BLaER1 (cell line): ENCODE data around the gene HOXD4.

Source experiments
- H3K27ac ChIP-seq: shearing (Covaris generic); formaldehyde crosslinking; 2 replicates; pipeline ENCODE4 v1.8.1; 2022
- H3K27me3 ChIP-seq: shearing (Covaris generic); formaldehyde crosslinking; 2 replicates; pipeline ENCODE4 v1.8.1; 2022
- H3K36me3 ChIP-seq: shearing (Covaris generic); formaldehyde crosslinking; 2 replicates; pipeline ENCODE4 v1.8.1; 2022
- H3K4me1 ChIP-seq: shearing (Covaris generic); formaldehyde crosslinking; 2 replicates; pipeline ENCODE4 v1.8.1; 2022
- H3K4me2 ChIP-seq: shearing (Covaris generic); formaldehyde crosslinking; 2 replicates; pipeline ENCODE4 v1.8.1; 2022
- H3K4me3 ChIP-seq: shearing (Covaris generic); formaldehyde crosslinking; 2 replicates; pipeline ENCODE4 v1.8.1; 2022
- H3K9ac ChIP-seq: shearing (Covaris generic); formaldehyde crosslinking; 2 replicates; pipeline ENCODE4 v1.8.1; 2022
- H3K9me3 ChIP-seq: shearing (Covaris generic); formaldehyde crosslinking; 2 replicates; pipeline ENCODE4 v1.8.1; 2022
- H4K20me1 ChIP-seq: shearing (Covaris generic); formaldehyde crosslinking; 2 replicates; pipeline ENCODE4 v1.8.1; 2022
- Cebpa-rat ChIP-seq: shearing (Covaris generic); IDR thresholded peaks from 2 replicates; pipeline ENCODE4 v1.8.1; 2022

The HOXD4 gene

GRCh38 chr2:176121190-176122051, 29.9 kb upstream of the HOXD4 start:
- Histone ChIP-seq H3K27me3 (peaks cover 100% of the 10 kb centered on the region), H4K20me1 (peaks cover 96% of the 10 kb centered on the region), H3K9ac (no peak overlapping the region), H3K36me3 (no peaks in the 10 kb centered on the region), H3K27ac (no peak overlapping the region), H3K4me1 (no peaks in the 10 kb centered on the region), H3K4me3 (no peak overlapping the region; the same call in 1 of the 2 replicates), H3K4me2 (no peak overlapping the region), H3K9me3 (peaks cover 59% of the 10 kb centered on the region)
- no peak for TF ChIP-seq Cebpa-rat

GRCh38 chr2:176122052-176122682, 29.2 kb upstream of the HOXD4 start:
- TF ChIP-seq Cebpa-rat, result no peak
- Histone ChIP-seq H3K9me3 (peaks cover 52% of the 10 kb centered on the region), H3K4me2 (no peak overlapping the region), H3K9ac (no peak overlapping the region), H3K27ac (no peak overlapping the region), H4K20me1 (peaks cover 96% of the 10 kb centered on the region), H3K27me3 (peaks cover 100% of the 10 kb centered on the region), H3K4me1 (no peaks in the 10 kb centered on the region), H3K4me3 (peak overlapping the region; percentile 33; the same call in 1 of the 2 replicates), H3K36me3 (no peaks in the 10 kb centered on the region)

GRCh38 chr2:176122683-176123410, 28.5 kb upstream of the HOXD4 start, which contains the start of gene HOXD9:
Gene HOXD9 (plus strand): TSS chr2:176122719. CDS start chr2:176122769, 50 bp downstream.
- H3K27ac ChIP-seq, result no peak within 1 kb of the TSS
- peak within 1 kb of the TSS; percentile 33; the same call in 1 of the 2 replicates for H3K4me3 ChIP-seq
- H3K27me3 ChIP-seq, result peaks cover 100% of the 10 kb centered on the region
- peaks cover 96% of the 10 kb centered on the region for H4K20me1 ChIP-seq
- H3K4me2 ChIP-seq, result no peak within 1 kb of the TSS
- no peak within 1 kb of the TSS for H3K9ac ChIP-seq
- no peaks in the 10 kb centered on the region for H3K36me3 ChIP-seq
- H3K4me1 ChIP-seq, result no peaks in the 10 kb centered on the region
- H3K9me3 ChIP-seq, result peaks cover 45% of the 10 kb centered on the region
- no peak for TF ChIP-seq Cebpa-rat

- H3K4me3 ChIP-seq, result peak overlapping the region; percentile 33; the same call in 1 of the 2 replicates
Measured at GRCh38 chr2:176123411-176124109, 27.8 kb upstream of the HOXD4 start.

GRCh38 chr2:176124110-176124946, 27.0 kb upstream of the HOXD4 start:
- H3K27me3 ChIP-seq, result peaks cover 100% of the 10 kb centered on the region
- H3K9me3 ChIP-seq, result peaks cover 43% of the 10 kb centered on the region
- no peak overlapping the region for H3K4me3 ChIP-seq
- peaks cover 98% of the 10 kb centered on the region for H4K20me1 ChIP-seq
- H3K27ac ChIP-seq, result no peak overlapping the region
- TF ChIP-seq Cebpa-rat, result no peak
- peaks cover 12% of the 10 kb centered on the region for H3K4me1 ChIP-seq
- H3K36me3 ChIP-seq, result no peaks in the 10 kb centered on the region
- H3K9ac ChIP-seq, result no peak overlapping the region
- H3K4me2 ChIP-seq, result no peak overlapping the region

More at GRCh38 chr2:176123411-176124109, 27.8 kb upstream of the HOXD4 start:
- H3K9ac ChIP-seq, result no peak overlapping the region
- H3K9me3 ChIP-seq, result peaks cover 38% of the 10 kb centered on the region
- H3K4me2 ChIP-seq, result no peak overlapping the region
- no peak for TF ChIP-seq Cebpa-rat
- H3K27ac ChIP-seq, result no peak overlapping the region
- peaks cover 100% of the 10 kb centered on the region for H3K27me3 ChIP-seq
- H4K20me1 ChIP-seq, result peaks cover 96% of the 10 kb centered on the region
- H3K4me1 ChIP-seq, result peaks cover 5% of the 10 kb centered on the region
- no peaks in the 10 kb centered on the region for H3K36me3 ChIP-seq

- no peaks in the 10 kb centered on the region for H3K36me3 ChIP-seq
- H3K4me3 ChIP-seq, result no peak overlapping the region
- no peak overlapping the region for H3K4me2 ChIP-seq
- no peak for TF ChIP-seq Cebpa-rat
- H3K27me3 ChIP-seq, result peaks cover 100% of the 10 kb centered on the region
- peaks cover 12% of the 10 kb centered on the region for H3K4me1 ChIP-seq
- peaks cover 51% of the 10 kb centered on the region for H3K9me3 ChIP-seq
- no peak overlapping the region for H3K27ac ChIP-seq
- H4K20me1 ChIP-seq, result peaks cover 96% of the 10 kb centered on the region
- no peak overlapping the region for H3K9ac ChIP-seq
Measured at GRCh38 chr2:176124947-176125771, 26.2 kb upstream of the HOXD4 start.

- peaks cover 12% of the 10 kb centered on the region for H3K4me1 ChIP-seq
- H3K27me3 ChIP-seq, result peaks cover 100% of the 10 kb centered on the region
- H3K4me2 ChIP-seq, result no peak overlapping the region
- no peak overlapping the region for H3K27ac ChIP-seq
- TF ChIP-seq Cebpa-rat, result no peak
- no peaks in the 10 kb centered on the region for H3K36me3 ChIP-seq
- H3K9me3 ChIP-seq, result peaks cover 53% of the 10 kb centered on the region
- H3K9ac ChIP-seq, result no peak overlapping the region
- H3K4me3 ChIP-seq, result no peak overlapping the region
- peaks cover 95% of the 10 kb centered on the region for H4K20me1 ChIP-seq
Measured at GRCh38 chr2:176125772-176126054, 25.6 kb upstream of the HOXD4 start.
